GM23338 (cell line): Measurements from ENCODE around the gene MRPL23. TPM values are rescaled to one million over a fixed set of nuclear protein-coding genes. Genes with fewer than 3 reads are reported as not detected.

Source experiments
- ATAC-seq: fragments of 200-7000 bp; cut with Tn5 transposase; 3 replicates; pipeline ENCODE4 v1.9.1; 2020
- DNase-seq: peaks from one replicate; pipeline ENCODE4 v3.0.0-alpha.2; 2015; ENCODE audit warnings: low spot score
- H2AFZ ChIP-seq: fragments of 200-600 bp; sonication (generic); 2 replicates; pipeline ENCODE4 v1.8.0; 2016; ENCODE audit warnings: antibody characterized with exemption, mild to moderate bottlenecking, moderate library complexity
- H3F3A ChIP-seq: fragments of 200-600 bp; sonication (generic); replicated peaks from 2 replicates; pipeline ENCODE4 v1.8.0; 2017; ENCODE audit warnings: antibody characterized with exemption, mixed run types, low read depth
- H3K27ac ChIP-seq: fragments of 200-600 bp; sonication (generic); 2 replicates; pipeline ENCODE4 v1.6.1; 2016; ENCODE audit warnings: low read depth
- H3K27me3 ChIP-seq: fragments of 200-600 bp; sonication (generic); 2 replicates; pipeline ENCODE4 v1.8.0; 2016; ENCODE audit warnings: mild to moderate bottlenecking, mixed run types, moderate library complexity; ENCODE audit not compliant: insufficient read depth
- H3K36me3 ChIP-seq: fragments of 200-600 bp; sonication (generic); 2 replicates; pipeline ENCODE4 v1.8.0; 2016; ENCODE audit warnings: mild to moderate bottlenecking; ENCODE audit not compliant: insufficient read depth
- H3K4me1 ChIP-seq: fragments of 200-600 bp; sonication (generic); 2 replicates; pipeline ENCODE4 v1.8.0; 2016; ENCODE audit warnings: mild to moderate bottlenecking, moderate library complexity; ENCODE audit not compliant: insufficient read depth
- H3K4me2 ChIP-seq: fragments of 200-600 bp; sonication (generic); 2 replicates; pipeline ENCODE4 v1.7.1; 2017; ENCODE audit warnings: mixed run types
- H3K4me3 ChIP-seq: fragments of 200-600 bp; sonication (generic); 2 replicates; pipeline ENCODE4 v1.6.1; 2016; ENCODE audit warnings: mixed run types
- H3K79me2 ChIP-seq: fragments of 200-600 bp; sonication (generic); replicated peaks from 2 replicates; pipeline ENCODE4 v1.8.0; 2017; ENCODE audit warnings: mild to moderate bottlenecking; ENCODE audit not compliant: insufficient read depth
- H3K9me2 ChIP-seq: fragments of 200-600 bp; sonication (generic); 2 replicates; pipeline ENCODE4 v1.8.0; 2017; ENCODE audit not compliant: insufficient read depth
- H4K20me1 ChIP-seq: fragments of 200-600 bp; sonication (generic); replicated peaks from 2 replicates; pipeline ENCODE4 v1.8.0; 2017; ENCODE audit warnings: mild to moderate bottlenecking; ENCODE audit not compliant: insufficient read depth
- H3K27ac Mint-ChIP-seq: 2 replicates; pipeline ENCODE4 v1.8.0; 2020; ENCODE audit warnings: inconsistent platforms, mild to moderate bottlenecking, moderate library complexity, mixed read lengths
- H3K27me3 Mint-ChIP-seq: 3 replicates; pipeline ENCODE4 v1.8.0; 2022; ENCODE audit warnings: low read depth, mild to moderate bottlenecking, moderate library complexity, mixed read lengths, inconsistent platforms; ENCODE audit not compliant: insufficient read depth, poor library complexity
- H3K36me3 Mint-ChIP-seq: 3 replicates; pipeline ENCODE4 v1.8.0; 2021; ENCODE audit warnings: low read depth, mild to moderate bottlenecking, inconsistent platforms, moderate library complexity, mixed read lengths
- H3K4me1 Mint-ChIP-seq: 3 replicates; pipeline ENCODE4 v1.8.0; 2020; ENCODE audit warnings: mild to moderate bottlenecking, inconsistent platforms, mixed read lengths
- H3K4me3 Mint-ChIP-seq: 3 replicates; pipeline ENCODE4 v1.8.0; 2021; ENCODE audit warnings: moderate library complexity, mild to moderate bottlenecking, inconsistent platforms, mixed read lengths
- H3K9me3 Mint-ChIP-seq: 3 replicates; pipeline ENCODE4 v1.8.0; 2020; ENCODE audit warnings: moderate library complexity, mild to moderate bottlenecking, inconsistent platforms, mixed read lengths
- CREB1 ChIP-seq: fragments of 250-450 bp; sonication (Bioruptor Pico); IDR thresholded peaks from 2 replicates; pipeline ENCODE4 v1.5.0; 2020; ENCODE audit warnings: low read depth, mild to moderate bottlenecking, moderate library complexity
- EZH2 ChIP-seq: fragments of 200-600 bp; sonication (generic); IDR thresholded peaks from one replicate; pipeline ENCODE4 v1.8.0; 2017; ENCODE audit warnings: antibody characterized with exemption, mild to moderate bottlenecking, low read depth; ENCODE audit not compliant: unreplicated experiment
- EZH2phosphoT487 ChIP-seq: fragments of 200-600 bp; sonication (generic); IDR thresholded peaks from one replicate; pipeline ENCODE4 v1.8.1; 2018; ENCODE audit warnings: antibody characterized with exemption; ENCODE audit not compliant: unreplicated experiment
- JUNB ChIP-seq: IDR thresholded peaks from one replicate; pipeline ENCODE4 v1.6.1; 2016; ENCODE audit warnings: antibody characterized with exemption; ENCODE audit not compliant: unreplicated experiment
- NANOG ChIP-seq: IDR thresholded peaks from 2 replicates; pipeline ENCODE4 v1.6.1; 2016; ENCODE audit warnings: antibody characterized with exemption, borderline replicate concordance
- POLR2AphosphoS5 ChIP-seq: IDR thresholded peaks from 2 replicates; pipeline ENCODE4 v1.6.1; 2016; ENCODE audit warnings: antibody characterized with exemption, low read depth
- STAT1 ChIP-seq: IDR thresholded peaks from one replicate; pipeline ENCODE4 v1.6.1; 2016; ENCODE audit warnings: antibody characterized with exemption; ENCODE audit not compliant: unreplicated experiment
- ZNF114 ChIP-seq: fragments of 250-450 bp; sonication (Bioruptor Pico); IDR thresholded peaks from 2 replicates; pipeline ENCODE4 v1.5.0; 2020; ENCODE audit warnings: mild to moderate bottlenecking, moderate library complexity
- ZNF331 ChIP-seq: fragments of 250-450 bp; sonication (Bioruptor Pico); IDR thresholded peaks from 2 replicates; pipeline ENCODE4 v1.5.0; 2020; ENCODE audit warnings: low read depth, mild to moderate bottlenecking, moderate library complexity
- polyA plus RNA-seq: library from polyadenylated mRNA; unstranded; fragments of >200 nt; fragmentation: Nextera tagmentation; extraction: Ambion mirVana; gene quantifications from 2 replicates; pipeline ENCODE4 v1.2.1, GENCODE V29; 2016
- total RNA-seq: library from RNA; depleted of rRNA; stranded (reverse); fragments of >200 nt; shearing (Covaris generic); gene quantifications from 2 replicates; pipeline ENCODE4 v1.2.3, GENCODE V29; 2014
- TF ChIP-seq, protein P1 (sequence below): IDR thresholded peaks from one replicate; pipeline ENCODE4 v1.6.1; 2018; ENCODE audit warnings: antibody characterized with exemption; ENCODE audit not compliant: unreplicated experiment
- TF ChIP-seq, protein P2 (sequence below): fragments of 250-450 bp; sonication (Bioruptor Pico); IDR thresholded peaks from 2 replicates; pipeline ENCODE4 v1.5.0; 2020; ENCODE audit warnings: mild to moderate bottlenecking, moderate library complexity
- TF ChIP-seq, protein P3 (sequence below): IDR thresholded peaks from 2 replicates; pipeline ENCODE4 v1.6.1; 2016; ENCODE audit warnings: antibody characterized with exemption
- TF ChIP-seq, protein P4 (sequence below), 2 experiments: fragments of 200-600 bp in 1 of 2; sonication (generic) in 1 of 2; conservative IDR thresholded peaks; 2 replicates each; pipeline versions ENCODE4 v1.5.1 to v1.6.1; 2016 to 2017; ENCODE audit warnings: antibody characterized with exemption in 2 of 2, low read depth in 2 of 2, mild to moderate bottlenecking in 2 of 2, moderate library complexity in 1 of 2

Gene MRPL23
- total and polyA plus RNA-seq, 2 experiments from 2014 or later = 84.7 to 91.5 TPM

DNA sequence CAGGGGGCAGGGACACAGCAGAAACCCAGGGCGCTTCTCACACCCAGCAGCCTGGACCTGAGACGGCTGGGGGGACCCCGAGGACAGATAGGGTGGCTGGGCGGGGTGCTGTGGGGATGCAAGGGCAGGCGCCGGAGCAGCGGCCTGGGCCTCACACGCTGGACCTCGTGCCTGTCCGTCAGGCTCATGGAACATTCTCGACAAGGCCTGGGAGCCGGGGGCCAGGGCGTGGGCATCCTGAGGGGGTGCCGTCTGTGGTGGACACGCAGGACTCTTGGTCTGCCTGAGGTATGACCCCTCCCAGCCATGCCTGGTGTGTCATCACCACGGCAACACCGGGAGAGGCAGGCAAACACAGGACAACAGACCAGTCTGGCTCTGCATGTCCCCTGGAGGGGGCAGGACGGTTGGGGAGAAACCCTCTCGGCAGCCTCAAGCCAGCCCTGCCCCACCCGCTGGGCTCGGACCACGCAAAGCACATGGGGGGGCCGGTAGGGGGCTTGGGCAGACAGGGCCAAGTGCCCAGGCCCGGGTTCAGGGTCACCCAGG is 21.4 kb downstream of the MRPL23 start:
- no peak overlapping the region for H3K4me3 Mint-ChIP-seq
- no peaks in the 10 kb centered on the region for H3K4me1 Mint-ChIP-seq
- H3K9me2 ChIP-seq = no peaks in the 10 kb centered on the region
- H4K20me1 ChIP-seq = no peaks in the 10 kb centered on the region
- H3F3A ChIP-seq = no peaks in the 10 kb centered on the region
- no peaks in the 10 kb centered on the region for H3K27me3 Mint-ChIP-seq
- no peaks in the 10 kb centered on the region for H3K36me3 Mint-ChIP-seq
- H2AFZ ChIP-seq = no peak overlapping the region
- DNase-seq = no peak
- no peak overlapping the region for H3K27ac Mint-ChIP-seq
- no peaks in the 10 kb centered on the region for H3K36me3 ChIP-seq
- H3K4me3 ChIP-seq = no peak overlapping the region
- H3K9me3 Mint-ChIP-seq = no peaks in the 10 kb centered on the region
- ATAC-seq = peak; percentile 20
- no peak for TF ChIP-seq STAT1
- TF ChIP-seq, protein P1, sequence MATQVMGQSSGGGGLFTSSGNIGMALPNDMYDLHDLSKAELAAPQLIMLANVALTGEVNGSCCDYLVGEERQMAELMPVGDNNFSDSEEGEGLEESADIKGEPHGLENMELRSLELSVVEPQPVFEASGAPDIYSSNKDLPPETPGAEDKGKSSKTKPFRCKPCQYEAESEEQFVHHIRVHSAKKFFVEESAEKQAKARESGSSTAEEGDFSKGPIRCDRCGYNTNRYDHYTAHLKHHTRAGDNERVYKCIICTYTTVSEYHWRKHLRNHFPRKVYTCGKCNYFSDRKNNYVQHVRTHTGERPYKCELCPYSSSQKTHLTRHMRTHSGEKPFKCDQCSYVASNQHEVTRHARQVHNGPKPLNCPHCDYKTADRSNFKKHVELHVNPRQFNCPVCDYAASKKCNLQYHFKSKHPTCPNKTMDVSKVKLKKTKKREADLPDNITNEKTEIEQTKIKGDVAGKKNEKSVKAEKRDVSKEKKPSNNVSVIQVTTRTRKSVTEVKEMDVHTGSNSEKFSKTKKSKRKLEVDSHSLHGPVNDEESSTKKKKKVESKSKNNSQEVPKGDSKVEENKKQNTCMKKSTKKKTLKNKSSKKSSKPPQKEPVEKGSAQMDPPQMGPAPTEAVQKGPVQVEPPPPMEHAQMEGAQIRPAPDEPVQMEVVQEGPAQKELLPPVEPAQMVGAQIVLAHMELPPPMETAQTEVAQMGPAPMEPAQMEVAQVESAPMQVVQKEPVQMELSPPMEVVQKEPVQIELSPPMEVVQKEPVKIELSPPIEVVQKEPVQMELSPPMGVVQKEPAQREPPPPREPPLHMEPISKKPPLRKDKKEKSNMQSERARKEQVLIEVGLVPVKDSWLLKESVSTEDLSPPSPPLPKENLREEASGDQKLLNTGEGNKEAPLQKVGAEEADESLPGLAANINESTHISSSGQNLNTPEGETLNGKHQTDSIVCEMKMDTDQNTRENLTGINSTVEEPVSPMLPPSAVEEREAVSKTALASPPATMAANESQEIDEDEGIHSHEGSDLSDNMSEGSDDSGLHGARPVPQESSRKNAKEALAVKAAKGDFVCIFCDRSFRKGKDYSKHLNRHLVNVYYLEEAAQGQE = no peak
- TF ChIP-seq JUNB = no peak
- TF ChIP-seq ZNF114 = no peak
- TF ChIP-seq, protein P2, sequence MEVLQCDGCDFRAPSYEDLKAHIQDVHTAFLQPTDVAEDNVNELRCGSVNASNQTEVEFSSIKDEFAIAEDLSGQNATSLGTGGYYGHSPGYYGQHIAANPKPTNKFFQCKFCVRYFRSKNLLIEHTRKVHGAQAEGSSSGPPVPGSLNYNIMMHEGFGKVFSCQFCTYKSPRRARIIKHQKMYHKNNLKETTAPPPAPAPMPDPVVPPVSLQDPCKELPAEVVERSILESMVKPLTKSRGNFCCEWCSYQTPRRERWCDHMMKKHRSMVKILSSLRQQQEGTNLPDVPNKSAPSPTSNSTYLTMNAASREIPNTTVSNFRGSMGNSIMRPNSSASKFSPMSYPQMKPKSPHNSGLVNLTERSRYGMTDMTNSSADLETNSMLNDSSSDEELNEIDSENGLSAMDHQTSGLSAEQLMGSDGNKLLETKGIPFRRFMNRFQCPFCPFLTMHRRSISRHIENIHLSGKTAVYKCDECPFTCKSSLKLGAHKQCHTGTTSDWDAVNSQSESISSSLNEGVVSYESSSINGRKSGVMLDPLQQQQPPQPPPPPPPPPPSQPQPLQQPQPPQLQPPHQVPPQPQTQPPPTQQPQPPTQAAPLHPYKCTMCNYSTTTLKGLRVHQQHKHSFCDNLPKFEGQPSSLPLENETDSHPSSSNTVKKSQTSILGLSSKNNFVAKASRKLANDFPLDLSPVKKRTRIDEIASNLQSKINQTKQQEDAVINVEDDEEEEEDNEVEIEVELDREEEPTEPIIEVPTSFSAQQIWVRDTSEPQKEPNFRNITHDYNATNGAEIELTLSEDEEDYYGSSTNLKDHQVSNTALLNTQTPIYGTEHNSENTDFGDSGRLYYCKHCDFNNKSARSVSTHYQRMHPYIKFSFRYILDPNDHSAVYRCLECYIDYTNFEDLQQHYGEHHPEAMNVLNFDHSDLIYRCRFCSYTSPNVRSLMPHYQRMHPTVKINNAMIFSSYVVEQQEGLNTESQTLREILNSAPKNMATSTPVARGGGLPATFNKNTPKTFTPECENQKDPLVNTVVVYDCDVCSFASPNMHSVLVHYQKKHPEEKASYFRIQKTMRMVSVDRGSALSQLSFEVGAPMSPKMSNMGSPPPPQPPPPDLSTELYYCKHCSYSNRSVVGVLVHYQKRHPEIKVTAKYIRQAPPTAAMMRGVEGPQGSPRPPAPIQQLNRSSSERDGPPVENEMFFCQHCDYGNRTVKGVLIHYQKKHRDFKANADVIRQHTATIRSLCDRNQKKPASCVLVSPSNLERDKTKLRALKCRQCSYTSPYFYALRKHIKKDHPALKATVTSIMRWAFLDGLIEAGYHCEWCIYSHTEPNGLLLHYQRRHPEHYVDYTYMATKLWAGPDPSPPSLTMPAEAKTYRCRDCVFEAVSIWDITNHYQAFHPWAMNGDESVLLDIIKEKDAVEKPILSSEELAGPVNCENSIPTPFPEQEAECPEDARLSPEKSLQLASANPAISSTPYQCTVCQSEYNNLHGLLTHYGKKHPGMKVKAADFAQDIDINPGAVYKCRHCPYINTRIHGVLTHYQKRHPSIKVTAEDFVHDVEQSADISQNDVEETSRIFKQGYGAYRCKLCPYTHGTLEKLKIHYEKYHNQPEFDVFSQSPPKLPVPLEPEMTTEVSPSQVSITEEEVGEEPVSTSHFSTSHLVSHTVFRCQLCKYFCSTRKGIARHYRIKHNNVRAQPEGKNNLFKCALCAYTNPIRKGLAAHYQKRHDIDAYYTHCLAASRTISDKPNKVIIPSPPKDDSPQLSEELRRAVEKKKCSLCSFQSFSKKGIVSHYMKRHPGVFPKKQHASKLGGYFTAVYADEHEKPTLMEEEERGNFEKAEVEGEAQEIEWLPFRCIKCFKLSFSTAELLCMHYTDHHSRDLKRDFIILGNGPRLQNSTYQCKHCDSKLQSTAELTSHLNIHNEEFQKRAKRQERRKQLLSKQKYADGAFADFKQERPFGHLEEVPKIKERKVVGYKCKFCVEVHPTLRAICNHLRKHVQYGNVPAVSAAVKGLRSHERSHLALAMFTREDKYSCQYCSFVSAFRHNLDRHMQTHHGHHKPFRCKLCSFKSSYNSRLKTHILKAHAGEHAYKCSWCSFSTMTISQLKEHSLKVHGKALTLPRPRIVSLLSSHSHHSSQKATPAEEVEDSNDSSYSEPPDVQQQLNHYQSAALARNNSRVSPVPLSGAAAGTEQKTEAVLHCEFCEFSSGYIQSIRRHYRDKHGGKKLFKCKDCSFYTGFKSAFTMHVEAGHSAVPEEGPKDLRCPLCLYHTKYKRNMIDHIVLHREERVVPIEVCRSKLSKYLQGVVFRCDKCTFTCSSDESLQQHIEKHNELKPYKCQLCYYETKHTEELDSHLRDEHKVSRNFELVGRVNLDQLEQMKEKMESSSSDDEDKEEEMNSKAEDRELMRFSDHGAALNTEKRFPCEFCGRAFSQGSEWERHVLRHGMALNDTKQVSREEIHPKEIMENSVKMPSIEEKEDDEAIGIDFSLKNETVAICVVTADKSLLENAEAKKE (CRISPR knock-in tag) = no peak
- TF ChIP-seq ZNF331 (CRISPR knock-in tag) = no peak
- TF ChIP-seq POLR2AphosphoS5 = no peak
- TF ChIP-seq CREB1 (CRISPR knock-in tag) = no peak
- TF ChIP-seq EZH2 = no peak
- no peak for TF ChIP-seq EZH2phosphoT487
- no peak for TF ChIP-seq NANOG
- TF ChIP-seq, protein P3, sequence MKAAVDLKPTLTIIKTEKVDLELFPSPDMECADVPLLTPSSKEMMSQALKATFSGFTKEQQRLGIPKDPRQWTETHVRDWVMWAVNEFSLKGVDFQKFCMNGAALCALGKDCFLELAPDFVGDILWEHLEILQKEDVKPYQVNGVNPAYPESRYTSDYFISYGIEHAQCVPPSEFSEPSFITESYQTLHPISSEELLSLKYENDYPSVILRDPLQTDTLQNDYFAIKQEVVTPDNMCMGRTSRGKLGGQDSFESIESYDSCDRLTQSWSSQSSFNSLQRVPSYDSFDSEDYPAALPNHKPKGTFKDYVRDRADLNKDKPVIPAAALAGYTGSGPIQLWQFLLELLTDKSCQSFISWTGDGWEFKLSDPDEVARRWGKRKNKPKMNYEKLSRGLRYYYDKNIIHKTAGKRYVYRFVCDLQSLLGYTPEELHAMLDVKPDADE = no peak
- TF ChIP-seq, protein P4, sequence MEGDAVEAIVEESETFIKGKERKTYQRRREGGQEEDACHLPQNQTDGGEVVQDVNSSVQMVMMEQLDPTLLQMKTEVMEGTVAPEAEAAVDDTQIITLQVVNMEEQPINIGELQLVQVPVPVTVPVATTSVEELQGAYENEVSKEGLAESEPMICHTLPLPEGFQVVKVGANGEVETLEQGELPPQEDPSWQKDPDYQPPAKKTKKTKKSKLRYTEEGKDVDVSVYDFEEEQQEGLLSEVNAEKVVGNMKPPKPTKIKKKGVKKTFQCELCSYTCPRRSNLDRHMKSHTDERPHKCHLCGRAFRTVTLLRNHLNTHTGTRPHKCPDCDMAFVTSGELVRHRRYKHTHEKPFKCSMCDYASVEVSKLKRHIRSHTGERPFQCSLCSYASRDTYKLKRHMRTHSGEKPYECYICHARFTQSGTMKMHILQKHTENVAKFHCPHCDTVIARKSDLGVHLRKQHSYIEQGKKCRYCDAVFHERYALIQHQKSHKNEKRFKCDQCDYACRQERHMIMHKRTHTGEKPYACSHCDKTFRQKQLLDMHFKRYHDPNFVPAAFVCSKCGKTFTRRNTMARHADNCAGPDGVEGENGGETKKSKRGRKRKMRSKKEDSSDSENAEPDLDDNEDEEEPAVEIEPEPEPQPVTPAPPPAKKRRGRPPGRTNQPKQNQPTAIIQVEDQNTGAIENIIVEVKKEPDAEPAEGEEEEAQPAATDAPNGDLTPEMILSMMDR (conservative IDR thresholded peaks at IDR 0.05; ENCODE audit: low read depth in 2 of 2) = no peak
- no peaks in the 10 kb centered on the region for H3K27me3 ChIP-seq
- no peaks in the 10 kb centered on the region for H3K4me1 ChIP-seq
- no peak overlapping the region for H3K27ac ChIP-seq
- no peak overlapping the region for H3K4me2 ChIP-seq
- no peaks in the 10 kb centered on the region for H3K79me2 ChIP-seq
